ENCODE measurements around the gene WWOX.

DNA sequence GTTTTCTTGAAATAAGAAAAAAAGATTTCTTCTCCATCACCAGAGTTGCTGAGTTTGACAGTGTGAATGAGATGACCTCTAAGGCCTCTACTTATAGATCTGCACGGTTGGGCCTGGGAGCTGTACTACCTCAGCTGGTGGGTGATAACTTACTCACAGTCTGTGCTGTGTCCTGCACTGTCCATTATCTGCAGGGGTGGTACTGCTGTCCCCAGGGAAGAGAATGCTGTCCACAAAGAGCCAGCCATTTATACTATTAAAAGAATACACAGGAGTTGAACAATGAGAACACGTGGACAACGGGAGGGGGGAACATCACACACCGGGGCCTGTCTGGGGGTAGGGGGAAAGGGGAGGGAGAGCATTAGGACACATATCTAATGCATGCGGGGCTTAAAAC lies 655.3 kb downstream of the WWOX start:
- TF ChIP-seq EZH2 (IDR thresholded peaks at IDR 0.05) (no peak), POLR2AphosphoS5 (IDR thresholded peaks at IDR 0.05; ENCODE audit: borderline replicate concordance, low read depth, low read length) (no peak)

All from SK-N-MC (cell line).